Measurements from ENCODE around the gene ILRUN. TPM values are rescaled to one million over a fixed set of nuclear protein-coding genes. Genes with fewer than 3 reads are reported as not detected.
A peak's percentile ranks its signal among the peaks of the same experiment; 100 is the strongest.

The ILRUN gene
- total and polyA plus RNA-seq, 9 of the 15 experiments (the other 6 are each of a cell fraction or from before 2014, with no cell fraction given): 24.9 to 78.9 (median 53.4) TPM

- peak; percentile 49 to 78 (median 60) for DNase-seq (ENCODE audit: extremely low read depth in 1 of 4, low spot score in 3 of 4)
- CTCF ChIA-PET (ENCODE audit: low intra/inter-chr PET ratio): interaction anchor here (0.5 kb wide), 1 partner anchor 409 kb away, joined by 6 read pairs; the partner anchor contains the start of gene SMIM29
- no peak for TF ChIP-seq EZH2 (IDR thresholded peaks at IDR 0.05; ENCODE audit: borderline replicate concordance, low read depth, low read length)
- TF ChIP-seq ZNF444 (CRISPR knock-in tag; IDR thresholded peaks at IDR 0.05): no peak
- TF ChIP-seq HDAC1 (IDR thresholded peaks at IDR 0.05): 0 out of 4 replicates have a peak, but pooled peaks of 1 of the 2 experiments have one; percentile 6
- no peak for TF ChIP-seq TCFL5 (CRISPR knock-in tag; conservative IDR thresholded peaks at IDR 0.05)
- peak; percentile 57; the same call in 1 of the 2 replicates for TF ChIP-seq GATAD2B (IDR thresholded peaks at IDR 0.05; ENCODE audit: borderline replicate concordance)
- TF ChIP-seq NCOA2 (IDR thresholded peaks at IDR 0.05; ENCODE audit: partially characterized antibody in 2 of 2): no peak
- TF ChIP-seq BRD4 (IDR thresholded peaks at IDR 0.05): 0 out of 2 replicates have a peak, but pooled peaks have one; percentile 26
- TF ChIP-seq UBTF (IDR thresholded peaks at IDR 0.05; ENCODE audit: borderline replicate concordance in 1 of 2, low read depth in 2 of 2, low read length in 2 of 2): 0 out of 4 replicates have a peak, but pooled peaks of 1 of the 2 experiments have one; percentile 30
- 0 out of 2 replicates have a peak, but pooled peaks have one; percentile 19 for TF ChIP-seq ZNF143 (CRISPR knock-in tag; IDR thresholded peaks at IDR 0.05)
- peak; percentile 83 for TF ChIP-seq ZNF584 (CRISPR knock-in tag; IDR thresholded peaks at IDR 0.05; ENCODE audit: low read depth)
- no peak for TF ChIP-seq HNRNPK (IDR thresholded peaks at IDR 0.05; ENCODE audit: low read depth, low read length, poor library complexity, severe bottlenecking)
- peak; percentile 53; the same call in 1 of the 2 replicates for TF ChIP-seq TEAD4 (IDR thresholded peaks at IDR 0.05; ENCODE audit: low read length)
- no peak for TF ChIP-seq TEAD4 (CRISPR knock-in tag; IDR thresholded peaks at IDR 0.05; ENCODE audit: borderline replicate concordance)
- TF ChIP-seq DDX20 (tag; IDR thresholded peaks at IDR 0.05; ENCODE audit: low read depth): no peak
- no peak for TF ChIP-seq CBX3 (IDR thresholded peaks at IDR 0.05; ENCODE audit: borderline replicate concordance in 1 of 2, low read length in 2 of 2)
- TF ChIP-seq BRF2 (IDR thresholded peaks at IDR 0.05; ENCODE audit: borderline replicate concordance, insufficient read depth, insufficient read length): no peak
- TF ChIP-seq TAF7 (tag; IDR thresholded peaks at IDR 0.05): peak; percentile 47; the same call in 1 of the 2 replicates
These were observed 39.1 kb downstream of the ILRUN start for GRCh38 chr6:34657307-34657978.

More at GRCh38 chr6:34657307-34657978, 39.1 kb downstream of the ILRUN start:
- H3K79me2 ChIP-seq (ENCODE audit: control insufficient read depth, insufficient read depth, low read length): peaks cover 90% of the 10 kb centered on the region
- ATAC-seq: peak; percentile 53
- peak overlapping the region; percentile 88 for H3K27ac ChIP-seq (ENCODE audit: extremely low read depth, low read depth, low read length)
- H3K4me2 ChIP-seq (ENCODE audit: insufficient read depth, low read length): peak overlapping the region; percentile 90
- 4% methylated on average over 2 of the region's 2 CpGs for WGBS (ENCODE audit: insufficient coverage, low coverage, missing lambda C conversion rate)
- H3K9ac ChIP-seq (ENCODE audit: insufficient read depth in 1 of 2, low read depth in 2 of 2, low read length in 2 of 2): peak overlapping the region; percentile 10 to 72; a peak in 3 of 4 replicates
- POLR2A ChIA-PET: interaction anchor here (0.6 to 2.4 kb wide), 12 partner anchors 8 to 1018 kb away, joined by 3 to 14 read pairs (median 4); partner anchors contain the start of genes ILRUN and SNRPC
- BruUV-seq (replicated peaks): no TSS peak
- H3K4me3 ChIP-seq: peak overlapping the region; percentile 22
- H3K4me1 ChIP-seq (replicated peaks in 1 of 2; ENCODE audit: control insufficient read depth in 2 of 2, insufficient read depth in 2 of 2, low read length in 2 of 2): peaks cover 34 to 57% of the 10 kb centered on the region in 2 experiments
- H2AFZ ChIP-seq (ENCODE audit: low read depth, low read length): peak overlapping the region; percentile 32; the same call in 1 of the 2 replicates
- in situ Hi-C loops (cut with MboI) (no loop called here), intact Hi-C loops (cut with micrococcal nuclease) (loop anchor here (5.0 kb wide), 1 partner anchor 135 kb away; the partner anchor contains the start of gene BLTP3A)
- peaks cover 24% of the 10 kb centered on the region for H3K36me3 ChIP-seq (ENCODE audit: control insufficient read depth, insufficient read depth, low read length)
- H3K9me1 ChIP-seq (ENCODE audit: control insufficient read depth, insufficient read depth, low read length): no peaks in the 10 kb centered on the region
- peak; percentile 77 for FAIRE-seq
- no peaks in the 10 kb centered on the region for H3K27me3 ChIP-seq (ENCODE audit: control insufficient read depth in 2 of 2, insufficient read depth in 2 of 2, low read length in 2 of 2)
- H3K9me3 ChIP-seq (replicated peaks; ENCODE audit: control insufficient read depth, insufficient read depth, low read depth, low read length): no peaks in the 10 kb centered on the region
- H4K20me1 ChIP-seq (replicated peaks; ENCODE audit: control insufficient read depth, insufficient read depth, low read length): no peaks in the 10 kb centered on the region

Measured in K562 (cell line).